Measurements from ENCODE around the gene KAZN.

KAZN gene

DNA sequence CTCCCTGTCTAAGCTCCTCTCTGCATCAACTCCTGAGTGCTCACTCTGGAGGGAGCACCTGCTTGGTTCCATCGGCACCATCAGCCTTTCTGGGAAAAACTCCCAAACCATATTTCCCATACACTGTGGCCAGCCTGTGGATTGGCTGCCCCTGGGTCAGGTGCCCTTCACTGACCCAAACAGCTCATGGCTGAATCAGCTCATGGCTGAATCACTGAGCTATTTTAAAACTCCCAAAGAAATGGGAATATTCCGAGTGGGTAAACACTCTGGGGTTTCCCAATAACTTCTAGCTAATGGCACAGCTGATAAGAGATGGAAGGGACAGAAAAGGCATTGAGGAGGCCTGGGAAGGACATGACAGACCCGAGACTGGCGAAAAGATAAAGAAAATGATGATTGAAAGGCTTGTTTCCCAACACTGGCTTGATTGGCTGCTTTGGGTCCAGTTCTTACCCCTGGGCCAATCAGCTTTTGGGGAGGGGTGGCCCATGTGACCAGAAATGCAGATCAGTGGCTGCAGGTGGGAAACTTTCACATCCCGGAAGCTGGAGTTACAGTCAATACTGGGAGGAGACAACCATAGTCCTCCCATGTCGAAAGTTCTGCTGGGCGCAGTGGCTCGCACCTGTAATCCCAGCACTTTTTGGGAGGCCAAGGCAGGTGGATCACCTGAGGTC lies 37.3 kb upstream of the KAZN start:
- TF ChIP-seq, protein P1, sequence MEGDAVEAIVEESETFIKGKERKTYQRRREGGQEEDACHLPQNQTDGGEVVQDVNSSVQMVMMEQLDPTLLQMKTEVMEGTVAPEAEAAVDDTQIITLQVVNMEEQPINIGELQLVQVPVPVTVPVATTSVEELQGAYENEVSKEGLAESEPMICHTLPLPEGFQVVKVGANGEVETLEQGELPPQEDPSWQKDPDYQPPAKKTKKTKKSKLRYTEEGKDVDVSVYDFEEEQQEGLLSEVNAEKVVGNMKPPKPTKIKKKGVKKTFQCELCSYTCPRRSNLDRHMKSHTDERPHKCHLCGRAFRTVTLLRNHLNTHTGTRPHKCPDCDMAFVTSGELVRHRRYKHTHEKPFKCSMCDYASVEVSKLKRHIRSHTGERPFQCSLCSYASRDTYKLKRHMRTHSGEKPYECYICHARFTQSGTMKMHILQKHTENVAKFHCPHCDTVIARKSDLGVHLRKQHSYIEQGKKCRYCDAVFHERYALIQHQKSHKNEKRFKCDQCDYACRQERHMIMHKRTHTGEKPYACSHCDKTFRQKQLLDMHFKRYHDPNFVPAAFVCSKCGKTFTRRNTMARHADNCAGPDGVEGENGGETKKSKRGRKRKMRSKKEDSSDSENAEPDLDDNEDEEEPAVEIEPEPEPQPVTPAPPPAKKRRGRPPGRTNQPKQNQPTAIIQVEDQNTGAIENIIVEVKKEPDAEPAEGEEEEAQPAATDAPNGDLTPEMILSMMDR (IDR thresholded peaks at IDR 0.05; ENCODE audit: low read depth, low read length, missing control alignments) = no peak
- DNase-seq (ENCODE audit: low read depth) = no peak
- in situ Hi-C loops (cut with HindIII; ENCODE audit: low sequenced_read_pairs) = no loop called here
- H3K4me3 ChIP-seq (ENCODE audit: low read depth, low read length) = no peak overlapping the region

DNA sequence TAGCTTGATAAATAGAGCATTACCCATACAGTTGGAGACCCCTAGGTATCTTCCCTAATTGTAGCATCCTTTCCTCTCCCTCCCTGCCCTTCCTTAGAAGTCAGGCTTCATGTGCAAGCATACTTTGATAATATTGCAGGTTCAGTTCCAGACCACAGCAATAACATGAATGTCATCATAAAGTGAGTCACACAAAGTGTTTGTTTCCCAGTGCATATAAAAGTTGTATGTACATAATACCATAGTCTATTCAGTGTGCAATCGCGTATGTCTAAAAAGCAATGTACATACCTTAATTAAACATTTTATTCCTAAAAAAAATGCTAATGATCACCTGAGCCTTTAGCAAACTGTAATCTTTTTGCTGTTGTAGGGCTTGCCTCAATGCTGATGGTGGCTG lies 33.4 kb upstream of the KAZN start:
- no peak for DNase-seq (ENCODE audit: low read depth)
- in situ Hi-C loops (cut with HindIII; ENCODE audit: low sequenced_read_pairs) = no loop called here
- no peak overlapping the region for H3K4me3 ChIP-seq (ENCODE audit: low read depth, low read length)
- TF ChIP-seq, protein P1 (IDR thresholded peaks at IDR 0.05; ENCODE audit: low read depth, low read length, missing control alignments) = no peak

DNA sequence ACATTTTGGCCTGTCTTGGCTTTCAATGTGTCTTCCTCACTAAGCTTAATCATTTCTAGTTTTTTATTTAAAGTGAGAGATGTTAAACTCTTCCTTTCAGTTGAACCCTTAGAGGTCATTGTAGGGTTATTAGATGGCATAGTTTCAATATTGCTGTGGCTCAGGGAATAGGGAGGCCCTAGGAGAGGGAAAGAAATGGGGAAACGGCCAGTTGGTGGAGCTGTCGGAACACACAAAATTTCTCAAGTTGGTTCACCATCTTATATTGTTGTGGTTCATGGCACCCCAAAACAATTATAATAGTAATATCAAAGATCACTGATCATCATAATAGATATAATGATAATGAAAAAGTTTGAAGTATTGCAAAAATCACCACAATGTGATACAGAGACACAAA lies 31.4 kb upstream of the KAZN start:
- no peak for DNase-seq (ENCODE audit: low read depth)
- in situ Hi-C loops (cut with HindIII; ENCODE audit: low sequenced_read_pairs) = no loop called here
- TF ChIP-seq, protein P1 (IDR thresholded peaks at IDR 0.05; ENCODE audit: low read depth, low read length, missing control alignments) = no peak
- H3K4me3 ChIP-seq (ENCODE audit: low read depth, low read length) = no peak overlapping the region

DNA sequence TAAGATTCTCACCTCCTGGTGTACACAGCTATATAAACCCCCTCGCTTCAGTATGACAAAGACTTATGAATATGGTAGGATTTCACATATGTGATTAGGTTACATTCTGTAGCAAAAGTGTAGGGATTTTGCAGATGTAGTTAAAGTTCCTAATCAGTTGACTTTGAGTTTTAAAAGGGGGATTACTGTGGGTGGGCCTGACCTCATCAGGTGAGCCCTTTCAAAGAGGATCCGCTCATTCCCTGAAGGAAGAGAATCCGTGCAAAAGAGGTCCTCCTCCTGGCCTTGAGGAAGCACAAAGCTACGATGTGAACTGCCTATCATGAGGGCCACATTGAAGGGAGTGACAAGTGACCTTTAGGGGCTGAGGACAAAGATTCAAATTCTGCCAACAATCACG lies 30.6 kb upstream of the KAZN start:
- in situ Hi-C loops (cut with HindIII; ENCODE audit: low sequenced_read_pairs) = no loop called here
- no peak overlapping the region for H3K4me3 ChIP-seq (ENCODE audit: low read depth, low read length)
- TF ChIP-seq, protein P1 (IDR thresholded peaks at IDR 0.05; ENCODE audit: low read depth, low read length, missing control alignments) = no peak
- DNase-seq (ENCODE audit: low read depth) = no peak

DNA sequence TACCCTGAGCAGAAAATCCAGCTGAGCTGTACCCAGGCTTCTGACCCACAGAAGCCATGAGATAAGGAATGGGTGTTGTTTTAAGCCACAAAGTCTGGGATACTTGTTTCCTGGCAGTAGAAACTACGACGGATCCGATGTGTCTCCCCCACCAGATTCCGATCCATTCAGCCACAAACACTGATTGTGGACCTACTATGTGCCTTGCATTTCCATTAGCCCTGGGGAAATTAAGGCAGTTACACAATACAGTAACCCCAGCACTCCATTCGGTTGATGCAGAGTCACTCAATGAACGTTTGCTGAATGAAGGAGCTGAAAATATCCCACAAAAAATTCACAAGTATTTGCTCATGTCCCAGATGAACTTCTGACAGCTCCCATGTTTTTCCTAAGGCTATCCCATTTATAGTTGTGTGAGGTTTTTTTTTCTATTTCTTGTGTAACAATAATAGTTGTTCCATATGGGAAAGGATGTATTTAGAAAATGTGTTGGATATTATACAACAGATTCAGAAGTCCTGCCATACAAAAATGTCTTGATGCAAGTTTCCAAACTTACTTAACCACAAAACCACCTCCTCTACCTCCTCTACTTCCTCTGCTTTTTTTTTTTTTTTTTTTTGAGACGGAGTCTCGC lies 29.6 kb upstream of the KAZN start:
- TF ChIP-seq, protein P1 (IDR thresholded peaks at IDR 0.05; ENCODE audit: low read depth, low read length, missing control alignments) = no peak
- no peak overlapping the region for H3K4me3 ChIP-seq (ENCODE audit: low read depth, low read length)
- in situ Hi-C loops (cut with HindIII; ENCODE audit: low sequenced_read_pairs) = no loop called here
- DNase-seq (ENCODE audit: low read depth) = no peak

DNA sequence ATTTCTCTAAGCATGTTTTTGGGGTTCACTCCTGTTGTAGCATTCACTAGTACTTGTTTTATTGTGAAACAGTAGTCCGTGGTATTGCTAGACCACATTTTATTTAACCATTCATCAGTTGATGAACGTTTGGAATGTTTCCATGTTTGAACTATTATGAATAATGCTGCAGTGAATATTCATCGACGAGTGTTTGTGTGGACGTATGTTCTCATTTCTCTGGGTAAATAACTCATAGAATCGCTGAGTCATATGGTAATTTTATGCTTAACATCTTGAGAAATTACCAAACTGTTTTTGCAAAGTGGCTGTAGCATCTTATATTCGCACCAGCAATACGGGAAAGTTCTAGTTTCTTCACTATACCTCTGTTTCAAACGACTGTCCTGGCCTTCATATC lies 28.0 kb upstream of the KAZN start:
- in situ Hi-C loops (cut with HindIII; ENCODE audit: low sequenced_read_pairs) = no loop called here
- peak; percentile 24 for DNase-seq (ENCODE audit: low read depth)

More for the DNA sequence above, 28.0 kb upstream of the KAZN start:
- TF ChIP-seq, protein P1 (IDR thresholded peaks at IDR 0.05; ENCODE audit: low read depth, low read length, missing control alignments) = no peak
- no peak overlapping the region for H3K4me3 ChIP-seq (ENCODE audit: low read depth, low read length)

All from astrocyte of the cerebellum (primary cell).